Measurements from ENCODE around the gene NEDD4L.

The NEDD4L gene

DNA sequence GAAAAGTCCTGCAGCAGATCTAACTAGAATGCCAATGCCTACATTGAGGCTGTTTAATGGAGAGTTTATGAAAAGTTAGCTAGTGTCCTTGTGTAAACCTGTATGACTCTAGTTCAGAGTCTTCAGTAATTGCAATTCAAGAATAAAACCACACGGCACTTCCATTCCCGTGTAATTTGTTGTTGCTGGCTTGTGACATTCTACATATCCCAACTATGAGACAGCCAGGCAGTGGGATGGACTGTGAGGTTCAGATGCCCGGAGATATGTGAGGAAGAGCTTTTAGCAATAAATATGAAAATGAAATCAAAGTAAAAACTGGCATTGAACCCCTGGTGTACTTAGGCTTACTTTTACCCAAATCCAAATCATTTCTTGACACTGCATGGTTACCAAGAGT, 263.4 kb downstream of the NEDD4L start:
- DNase-seq (ENCODE audit: low read depth), result no peak
- TF ChIP-seq, protein P1, sequence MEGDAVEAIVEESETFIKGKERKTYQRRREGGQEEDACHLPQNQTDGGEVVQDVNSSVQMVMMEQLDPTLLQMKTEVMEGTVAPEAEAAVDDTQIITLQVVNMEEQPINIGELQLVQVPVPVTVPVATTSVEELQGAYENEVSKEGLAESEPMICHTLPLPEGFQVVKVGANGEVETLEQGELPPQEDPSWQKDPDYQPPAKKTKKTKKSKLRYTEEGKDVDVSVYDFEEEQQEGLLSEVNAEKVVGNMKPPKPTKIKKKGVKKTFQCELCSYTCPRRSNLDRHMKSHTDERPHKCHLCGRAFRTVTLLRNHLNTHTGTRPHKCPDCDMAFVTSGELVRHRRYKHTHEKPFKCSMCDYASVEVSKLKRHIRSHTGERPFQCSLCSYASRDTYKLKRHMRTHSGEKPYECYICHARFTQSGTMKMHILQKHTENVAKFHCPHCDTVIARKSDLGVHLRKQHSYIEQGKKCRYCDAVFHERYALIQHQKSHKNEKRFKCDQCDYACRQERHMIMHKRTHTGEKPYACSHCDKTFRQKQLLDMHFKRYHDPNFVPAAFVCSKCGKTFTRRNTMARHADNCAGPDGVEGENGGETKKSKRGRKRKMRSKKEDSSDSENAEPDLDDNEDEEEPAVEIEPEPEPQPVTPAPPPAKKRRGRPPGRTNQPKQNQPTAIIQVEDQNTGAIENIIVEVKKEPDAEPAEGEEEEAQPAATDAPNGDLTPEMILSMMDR (IDR thresholded peaks at IDR 0.05; ENCODE audit: low read depth, low read length, missing control alignments), result no peak
- H3K4me3 ChIP-seq (ENCODE audit: low read depth, low read length), result no peak overlapping the region
- in situ Hi-C loops (cut with HindIII; ENCODE audit: low sequenced_read_pairs), result no loop called here

DNA sequence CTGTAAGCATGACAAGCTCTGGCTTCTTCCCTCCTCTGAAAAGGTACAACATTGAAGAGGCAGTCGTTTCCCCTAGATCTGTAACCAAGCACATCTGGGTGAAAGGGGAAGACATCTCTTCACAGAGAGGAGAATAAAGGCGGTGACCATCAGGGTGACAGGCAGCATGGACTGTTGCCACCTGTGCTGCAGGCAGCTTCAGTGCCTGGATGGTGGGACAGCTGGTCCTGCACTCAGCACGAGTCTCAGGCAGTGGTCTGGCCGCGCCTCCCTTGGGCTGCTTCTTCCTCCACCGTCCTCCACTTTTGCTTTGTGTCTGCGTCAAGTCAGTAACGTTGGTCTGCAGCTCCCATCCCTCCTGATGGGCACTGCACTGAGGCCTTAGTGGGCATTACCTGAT, 264.4 kb downstream of the NEDD4L start:
- TF ChIP-seq, protein P1 (IDR thresholded peaks at IDR 0.05; ENCODE audit: low read depth, low read length, missing control alignments), result no peak
- no peak overlapping the region for H3K4me3 ChIP-seq (ENCODE audit: low read depth, low read length)
- DNase-seq (ENCODE audit: low read depth), result no peak
- in situ Hi-C loops (cut with HindIII; ENCODE audit: low sequenced_read_pairs), result no loop called here

DNA sequence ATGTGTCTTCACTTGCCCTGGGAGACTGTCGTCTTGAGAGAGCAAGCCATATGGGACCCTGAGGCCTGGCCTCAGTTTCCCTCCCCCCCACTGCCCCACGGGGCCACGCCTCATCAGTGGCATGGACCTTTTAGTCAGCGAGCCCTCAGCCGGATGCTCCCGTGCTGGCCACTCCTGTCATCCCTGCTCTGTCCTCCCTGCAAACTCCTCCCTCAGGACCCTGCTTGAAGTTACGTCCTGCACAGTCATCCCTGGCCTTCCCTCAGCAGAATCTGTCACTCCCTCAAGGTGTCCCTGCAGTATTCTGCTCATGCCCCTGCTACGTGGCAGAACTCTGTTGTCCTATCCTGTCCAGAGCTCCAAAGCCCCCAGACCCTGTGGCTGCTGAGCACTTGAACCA, 265.1 kb downstream of the NEDD4L start:
- DNase-seq (ENCODE audit: low read depth), result no peak
- in situ Hi-C loops (cut with HindIII; ENCODE audit: low sequenced_read_pairs), result no loop called here
- no peak overlapping the region for H3K4me3 ChIP-seq (ENCODE audit: low read depth, low read length)
- TF ChIP-seq, protein P1 (IDR thresholded peaks at IDR 0.05; ENCODE audit: low read depth, low read length, missing control alignments), result no peak

DNA sequence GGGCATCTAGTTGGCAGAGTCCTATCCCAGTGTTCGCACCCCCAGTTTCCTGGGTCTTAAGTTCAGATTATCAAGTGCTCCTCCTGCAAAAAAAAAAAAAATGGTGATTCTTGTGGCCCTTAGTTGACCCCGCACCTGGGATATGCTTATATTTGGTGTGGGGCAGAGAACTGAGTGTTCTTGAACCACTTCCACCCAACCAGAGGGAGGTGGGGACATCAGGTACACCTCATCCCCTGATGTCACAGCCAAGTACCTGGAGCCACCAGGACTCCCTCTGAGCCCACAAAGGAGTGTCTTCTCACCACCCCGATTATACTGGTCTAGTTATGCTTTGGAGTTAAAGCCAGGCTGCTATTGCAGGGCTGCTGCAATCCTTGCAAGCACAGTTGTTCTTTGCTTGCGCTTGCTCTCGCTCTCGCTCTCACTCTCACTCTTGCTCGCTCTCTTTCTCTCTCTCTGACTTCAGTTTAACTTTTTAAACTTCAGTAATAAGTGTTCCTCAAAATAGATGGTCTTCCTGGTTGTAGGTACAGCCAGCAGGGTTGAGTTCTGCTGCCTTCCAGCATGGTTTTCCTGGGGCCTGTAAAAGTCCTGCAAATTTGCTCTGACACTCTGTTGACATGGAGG, 265.7 kb downstream of the NEDD4L start:
- no peak overlapping the region for H3K4me3 ChIP-seq (ENCODE audit: low read depth, low read length)
- DNase-seq (ENCODE audit: low read depth), result no peak
- TF ChIP-seq, protein P1 (IDR thresholded peaks at IDR 0.05; ENCODE audit: low read depth, low read length, missing control alignments), result no peak
- in situ Hi-C loops (cut with HindIII; ENCODE audit: low sequenced_read_pairs), result no loop called here

DNA sequence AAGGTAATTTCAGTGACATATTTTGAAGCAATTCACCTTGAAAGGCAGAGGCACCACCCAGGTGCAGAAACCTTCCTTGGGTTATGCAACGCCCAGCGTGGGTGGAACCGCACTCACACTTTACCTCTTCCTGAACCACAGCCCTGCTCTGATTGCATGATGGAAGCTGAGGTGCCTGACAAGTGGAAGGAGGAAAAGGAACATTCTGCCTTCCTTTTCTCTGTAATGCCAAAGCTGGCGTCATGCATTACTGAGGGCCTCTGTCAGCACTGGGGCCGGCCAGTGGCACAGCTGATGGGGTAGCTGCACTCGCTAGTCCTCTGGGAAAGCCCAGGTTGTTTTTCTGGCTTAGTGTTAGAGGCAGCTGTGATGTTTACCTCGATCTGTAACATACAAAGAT, 266.5 kb downstream of the NEDD4L start:
- no peak for DNase-seq (ENCODE audit: low read depth)
- in situ Hi-C loops (cut with HindIII; ENCODE audit: low sequenced_read_pairs), result no loop called here
- no peak overlapping the region for H3K4me3 ChIP-seq (ENCODE audit: low read depth, low read length)
- TF ChIP-seq, protein P1 (IDR thresholded peaks at IDR 0.05; ENCODE audit: low read depth, low read length, missing control alignments), result no peak

DNA sequence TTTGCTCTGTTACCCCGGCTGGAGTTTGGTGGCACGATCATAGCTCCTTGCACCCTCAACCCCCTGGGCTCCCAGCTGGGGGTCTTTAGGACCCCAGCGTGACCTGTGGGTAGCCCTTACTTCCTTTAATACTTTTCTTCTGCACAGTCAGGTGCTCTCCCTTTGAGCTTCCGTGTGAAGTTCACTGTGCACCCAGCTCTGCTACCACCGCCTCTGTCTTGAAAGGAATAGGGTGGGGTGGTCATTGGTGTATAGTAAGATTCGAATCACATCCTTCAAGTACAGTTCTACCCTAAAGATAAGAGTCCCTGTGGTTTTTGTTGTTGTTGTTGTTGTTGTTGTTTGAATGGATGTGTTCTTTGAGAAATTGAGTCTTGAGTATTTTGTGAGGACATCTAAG, 267.4 kb downstream of the NEDD4L start:
- in situ Hi-C loops (cut with HindIII; ENCODE audit: low sequenced_read_pairs), result no loop called here
- TF ChIP-seq, protein P1 (IDR thresholded peaks at IDR 0.05; ENCODE audit: low read depth, low read length, missing control alignments), result no peak
- H3K4me3 ChIP-seq (ENCODE audit: low read depth, low read length), result no peak overlapping the region
- no peak for DNase-seq (ENCODE audit: low read depth)

Measured in astrocyte of the cerebellum (primary cell).